D341Med (cell line): Measurements from ENCODE around the gene HIVEP3.

Experiments used
- DNase-seq: peaks from one replicate; pipeline ENCODE4 v3.0.0; 2012; ENCODE audit warnings: low spot score

Gene HIVEP3

DNA sequence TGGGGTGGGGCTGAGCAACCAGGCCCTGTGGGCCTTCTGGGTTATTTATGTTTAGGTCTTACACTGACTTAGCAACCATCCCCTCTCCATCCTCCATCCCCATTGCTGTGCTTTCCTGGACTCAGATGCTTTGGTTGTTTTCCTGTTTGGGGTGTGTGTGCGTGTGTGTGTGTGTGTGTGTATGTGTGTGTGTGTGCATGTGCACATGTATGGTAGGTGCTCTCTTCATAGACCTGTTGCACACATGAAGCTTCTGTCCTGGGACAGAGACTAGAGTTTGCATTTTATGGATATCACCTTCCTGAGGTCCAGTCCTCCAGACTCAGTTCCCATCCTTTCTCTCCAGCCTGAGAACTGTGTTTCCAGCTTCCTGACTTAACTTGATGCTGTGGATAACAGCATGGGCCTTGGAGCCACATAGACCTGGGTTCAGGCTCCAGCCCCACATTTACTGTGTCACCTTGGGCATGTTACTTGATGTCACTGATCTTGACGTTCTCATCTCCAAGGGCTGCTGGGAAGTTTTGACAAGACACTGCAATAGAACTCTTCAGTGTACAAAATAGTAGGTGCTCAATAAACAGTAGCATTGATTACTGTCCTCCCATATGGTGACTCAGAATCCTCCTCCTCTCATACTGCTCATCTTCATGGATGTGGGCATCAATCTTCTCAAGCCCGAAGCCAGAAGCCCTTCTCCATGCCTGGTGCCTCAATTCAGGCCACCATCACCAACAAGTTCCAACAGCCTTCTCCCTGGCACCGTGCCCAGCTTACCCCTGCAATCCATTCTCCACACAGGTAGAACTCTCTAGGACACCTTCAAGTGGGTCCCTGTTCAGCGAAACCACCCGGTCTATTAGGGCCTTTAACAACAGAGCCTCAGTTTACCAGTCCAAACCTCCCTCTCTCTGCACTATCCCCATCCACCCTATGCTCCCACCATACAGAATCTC, 252.5 kb downstream of the HIVEP3 start:
- no peak for DNase-seq

DNA sequence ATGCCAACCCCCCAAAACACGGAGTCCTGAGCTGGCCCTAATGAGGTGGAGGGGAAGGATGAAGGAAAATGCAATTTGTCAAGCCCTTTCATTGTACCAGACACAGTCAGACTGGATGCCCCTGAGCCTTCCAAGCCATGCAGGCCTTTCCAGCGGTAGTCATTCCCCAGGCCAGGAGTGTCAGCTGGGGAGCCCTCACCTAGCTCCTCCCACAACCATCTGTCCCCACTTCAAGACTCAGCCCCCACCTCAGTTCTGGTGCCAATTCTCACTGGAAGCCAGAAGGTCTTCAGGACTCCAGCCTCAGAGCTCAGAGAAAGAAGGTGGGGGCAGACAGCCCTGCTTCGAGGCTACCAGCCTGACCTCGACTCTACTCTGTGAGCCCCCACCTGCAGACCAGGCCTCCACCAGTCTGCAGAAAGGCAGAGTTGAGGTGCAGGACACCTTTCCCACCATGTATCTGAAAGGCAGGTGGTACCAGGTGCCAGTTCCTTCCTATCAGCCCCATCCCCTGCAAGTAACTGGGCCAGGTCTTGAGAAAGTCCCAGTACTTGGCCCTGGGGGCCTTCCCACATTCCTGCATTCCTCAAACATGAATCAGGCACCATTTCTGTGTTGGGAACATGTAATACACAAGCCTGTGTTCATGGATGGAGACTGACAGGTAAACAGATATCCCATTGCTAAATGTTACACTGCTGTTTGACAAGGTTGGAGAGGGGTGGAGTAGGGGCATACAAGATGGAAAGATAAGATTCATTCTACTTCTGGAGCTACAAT, 253.7 kb downstream of the HIVEP3 start:
- peak; percentile 61 for DNase-seq

- no peak for DNase-seq
Observed at GRCh38 chr1:41663671-41664400, 254.9 kb downstream of the HIVEP3 start.

GRCh38 chr1:41662765-41663437, 255.8 kb downstream of the HIVEP3 start:
- DNase-seq: peak; percentile 80

- peak; percentile 90 for DNase-seq
Observed at GRCh38 chr1:41662061-41662764, 256.5 kb downstream of the HIVEP3 start.

- no peak for DNase-seq
Observed at GRCh38 chr1:41661428-41662060, 257.2 kb downstream of the HIVEP3 start.

DNA sequence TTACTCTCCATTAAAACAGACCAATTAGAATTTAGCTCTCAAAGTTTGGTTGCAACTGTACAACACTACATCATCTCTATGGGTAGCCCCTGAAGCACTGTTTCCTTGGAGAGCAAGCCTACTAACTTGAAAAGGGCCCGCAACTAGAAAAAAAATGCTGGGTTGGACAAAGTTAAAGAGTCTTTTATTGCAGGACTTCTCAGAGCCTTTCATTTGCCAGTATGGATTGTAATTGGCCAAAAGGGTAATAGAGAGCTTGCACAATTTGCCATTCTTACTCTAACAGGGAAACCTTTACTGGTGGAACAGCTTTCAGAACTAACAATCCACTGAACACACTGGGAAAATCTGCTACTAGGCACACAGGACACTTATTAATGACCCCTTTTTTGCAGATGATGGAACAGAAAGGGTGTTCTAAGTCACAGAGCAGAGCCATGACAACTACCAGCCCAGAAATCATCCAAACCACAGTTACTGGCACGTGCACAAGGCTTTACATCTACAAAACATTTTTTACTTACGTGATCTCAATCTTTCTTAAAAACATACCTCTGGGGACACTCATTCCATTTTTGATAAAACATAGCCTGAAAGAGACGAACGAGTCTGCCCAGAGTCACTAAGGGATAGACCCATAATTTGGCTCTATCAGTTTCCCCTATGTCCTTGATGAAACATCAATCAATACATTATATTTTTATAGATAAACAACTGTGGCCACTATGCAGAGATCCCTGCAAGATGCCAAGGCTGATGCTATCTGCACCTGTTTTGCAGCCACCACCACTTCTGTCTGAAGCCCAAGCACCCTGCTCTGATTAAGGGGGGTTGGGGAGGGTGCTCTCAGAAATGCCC, 257.9 kb downstream of the HIVEP3 start:
- DNase-seq: no peak

DNA sequence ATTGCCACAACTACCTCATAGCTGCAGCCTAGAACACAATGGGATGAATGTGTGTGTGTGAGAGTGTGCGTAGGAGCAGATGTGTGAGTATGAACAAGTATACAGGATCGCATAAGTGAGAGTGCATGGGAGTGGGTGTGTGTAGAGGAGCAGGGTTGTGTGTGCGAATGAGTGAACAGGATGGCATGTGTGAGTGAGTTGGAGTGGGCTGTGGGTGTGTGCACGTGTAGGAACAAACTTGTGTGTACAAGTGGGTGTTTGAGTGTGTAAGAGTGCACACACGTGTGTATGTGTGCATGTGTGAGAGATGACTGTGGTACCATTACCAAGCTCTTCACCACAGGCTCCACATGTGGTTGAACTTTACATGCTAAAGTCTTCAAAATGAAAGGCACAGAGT, 258.8 kb downstream of the HIVEP3 start:
- no peak for DNase-seq

- no peak for DNase-seq
Observed at GRCh38 chr1:41659159-41659495, 259.6 kb downstream of the HIVEP3 start.

DNA sequence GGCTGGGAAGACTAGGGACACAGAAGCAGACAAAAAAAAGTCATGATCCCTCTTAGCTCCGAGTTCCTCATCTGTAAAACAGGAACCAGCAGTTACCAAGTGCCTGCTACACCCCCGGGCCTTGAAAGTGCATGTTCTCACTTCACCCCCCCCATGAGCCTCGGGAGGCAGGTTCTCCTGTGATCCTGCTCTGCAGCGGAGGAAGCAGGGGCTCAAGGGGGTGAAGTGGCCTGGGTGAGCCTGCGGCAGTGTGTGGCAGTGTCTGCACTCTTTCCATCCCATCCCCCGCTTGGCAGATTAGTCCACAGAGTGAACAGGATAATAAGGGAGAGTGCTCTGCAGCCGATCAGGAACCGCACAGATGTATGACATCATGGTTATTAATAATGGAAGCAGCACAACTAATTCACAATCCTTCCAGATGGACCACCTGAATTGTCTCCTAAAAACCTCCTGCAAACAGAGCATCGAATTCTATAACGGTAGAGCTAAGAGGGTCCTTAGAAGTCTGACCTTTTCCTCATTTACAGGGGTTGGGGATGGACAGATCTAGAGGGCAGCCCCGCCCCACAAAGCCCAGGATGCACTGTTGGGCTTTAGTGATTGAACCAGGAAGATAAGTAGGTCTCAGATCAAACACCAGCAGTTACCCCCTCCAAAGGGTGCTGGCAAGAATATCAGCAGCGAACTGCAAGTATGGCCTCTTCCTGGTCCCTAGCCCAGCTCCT, 260.1 kb downstream of the HIVEP3 start:
- peak; percentile 51 for DNase-seq

DNA sequence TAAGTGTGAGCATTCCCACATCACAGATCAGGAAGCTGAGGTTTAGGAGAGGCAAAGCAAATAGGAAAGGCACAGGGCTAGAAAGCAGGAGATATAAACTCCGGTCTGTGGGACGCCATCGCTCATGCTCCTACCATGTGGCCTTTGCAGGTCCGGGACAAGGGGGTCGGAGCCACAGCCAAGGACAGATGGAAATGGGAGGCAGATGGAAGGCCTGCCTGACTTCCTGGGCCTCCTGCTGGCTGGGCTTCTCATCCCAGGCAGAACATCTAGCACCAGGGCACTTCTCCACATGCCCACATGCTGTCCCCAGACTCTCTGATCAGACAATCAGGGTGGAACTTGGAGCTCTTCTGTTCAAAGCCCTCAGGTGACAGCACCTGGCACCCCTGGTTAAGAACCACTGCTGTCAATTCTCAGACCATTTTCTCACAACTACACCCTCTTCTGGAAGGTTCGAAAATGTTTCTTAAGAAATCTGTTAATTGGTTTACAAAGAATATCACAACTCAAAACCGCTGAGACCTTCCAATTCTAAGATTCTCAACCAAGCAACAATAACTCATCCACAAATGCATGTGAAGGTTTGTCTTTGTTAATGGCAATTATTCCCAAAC, 260.9 kb downstream of the HIVEP3 start:
- DNase-seq: no peak

DNA sequence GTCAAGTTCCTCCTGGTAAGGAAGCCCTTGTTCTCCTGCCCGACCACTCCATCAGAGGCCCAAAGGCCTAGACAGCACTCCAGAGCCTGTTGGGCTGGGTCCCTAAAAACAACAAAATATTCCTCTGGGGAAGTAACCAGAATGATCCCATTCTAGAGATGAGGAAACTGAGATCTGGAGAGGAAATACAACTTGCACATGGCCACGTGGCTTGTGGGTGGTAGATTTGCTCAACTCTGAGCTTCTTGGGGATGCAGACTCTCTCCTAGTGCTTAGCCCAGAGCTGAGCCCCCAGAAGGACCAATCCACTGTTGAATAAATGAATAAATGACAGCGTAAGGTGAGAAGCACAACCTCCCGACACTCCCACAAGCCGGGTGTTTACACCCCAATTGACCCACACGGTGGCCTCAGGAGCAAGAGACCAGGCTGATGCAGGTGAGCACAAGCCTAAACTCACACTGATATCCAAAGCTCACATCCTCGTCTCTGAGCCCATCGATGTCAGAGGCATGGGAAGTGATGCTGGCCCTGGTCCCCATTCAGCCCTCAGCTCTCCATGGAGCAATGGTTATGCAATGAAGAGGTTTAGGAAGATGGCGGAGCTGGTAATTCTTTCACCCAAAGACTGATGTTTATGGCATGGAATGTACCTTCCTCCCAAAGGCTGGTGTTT, 261.8 kb downstream of the HIVEP3 start:
- no peak for DNase-seq

GRCh38 chr1:41656068-41656467, 262.7 kb downstream of the HIVEP3 start:
- no peak for DNase-seq

- no peak for DNase-seq
Observed at GRCh38 chr1:41655632-41656031, 263.1 kb downstream of the HIVEP3 start.

DNA sequence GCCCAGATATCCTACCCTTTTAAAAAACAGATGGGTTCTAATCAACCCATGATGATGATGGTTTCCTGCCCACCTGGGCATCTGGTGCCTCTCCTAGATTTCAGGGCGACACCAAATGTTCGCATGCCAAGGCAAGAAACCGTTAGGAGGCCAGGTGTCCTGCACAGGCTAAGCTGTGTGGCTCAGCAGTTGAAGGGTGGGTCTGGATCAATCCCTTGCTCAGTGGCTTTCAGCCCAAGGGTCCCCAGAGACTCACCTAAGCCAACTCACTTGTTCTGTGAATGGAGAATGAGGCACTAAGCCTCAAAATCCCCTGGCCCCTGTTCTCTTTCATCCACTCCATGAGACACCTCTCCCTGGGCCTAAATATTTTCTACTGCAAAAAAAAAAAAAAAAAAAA, 265.1 kb downstream of the HIVEP3 start:
- peak; percentile 81 for DNase-seq

- DNase-seq: no peak
Observed at GRCh38 chr1:41652384-41653265, 266.1 kb downstream of the HIVEP3 start.
